ENCODE data around the gene ADAMTS16. TPM values are rescaled to one million over a fixed set of nuclear protein-coding genes. Genes with fewer than 3 reads are reported as not detected.

ADAMTS16 gene
- total RNA-seq, 1 experiment from 2014 or later = 30.1 TPM

- TF ChIP-seq USF2 (CRISPR knock-in tag; IDR thresholded peaks at IDR 0.05) = no peak
- no peak for TF ChIP-seq NR1H2 (CRISPR knock-in tag; IDR thresholded peaks at IDR 0.05)
- TF ChIP-seq AFF4 (CRISPR knock-in tag; IDR thresholded peaks at IDR 0.05; ENCODE audit: borderline replicate concordance) = no peak
- TF ChIP-seq KAT7 (CRISPR knock-in tag; IDR thresholded peaks at IDR 0.05; ENCODE audit: borderline replicate concordance) = no peak
- no peak for TF ChIP-seq TEAD1 (CRISPR knock-in tag; IDR thresholded peaks at IDR 0.05)
- TF ChIP-seq ZBTB21 (CRISPR knock-in tag; IDR thresholded peaks at IDR 0.05; ENCODE audit: borderline replicate concordance) = no peak
- TF ChIP-seq, protein P1, sequence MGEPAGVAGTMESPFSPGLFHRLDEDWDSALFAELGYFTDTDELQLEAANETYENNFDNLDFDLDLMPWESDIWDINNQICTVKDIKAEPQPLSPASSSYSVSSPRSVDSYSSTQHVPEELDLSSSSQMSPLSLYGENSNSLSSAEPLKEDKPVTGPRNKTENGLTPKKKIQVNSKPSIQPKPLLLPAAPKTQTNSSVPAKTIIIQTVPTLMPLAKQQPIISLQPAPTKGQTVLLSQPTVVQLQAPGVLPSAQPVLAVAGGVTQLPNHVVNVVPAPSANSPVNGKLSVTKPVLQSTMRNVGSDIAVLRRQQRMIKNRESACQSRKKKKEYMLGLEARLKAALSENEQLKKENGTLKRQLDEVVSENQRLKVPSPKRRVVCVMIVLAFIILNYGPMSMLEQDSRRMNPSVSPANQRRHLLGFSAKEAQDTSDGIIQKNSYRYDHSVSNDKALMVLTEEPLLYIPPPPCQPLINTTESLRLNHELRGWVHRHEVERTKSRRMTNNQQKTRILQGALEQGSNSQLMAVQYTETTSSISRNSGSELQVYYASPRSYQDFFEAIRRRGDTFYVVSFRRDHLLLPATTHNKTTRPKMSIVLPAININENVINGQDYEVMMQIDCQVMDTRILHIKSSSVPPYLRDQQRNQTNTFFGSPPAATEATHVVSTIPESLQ (CRISPR knock-in tag; IDR thresholded peaks at IDR 0.05) = no peak
- no peak for TF ChIP-seq SOX15 (CRISPR knock-in tag; IDR thresholded peaks at IDR 0.05)
- TF ChIP-seq NFE2L1 (CRISPR knock-in tag; IDR thresholded peaks at IDR 0.05) = no peak
- TF ChIP-seq ETV6 (CRISPR knock-in tag; IDR thresholded peaks at IDR 0.05) = no peak
- no peak for TF ChIP-seq CREB1 (CRISPR knock-in tag; IDR thresholded peaks at IDR 0.05)
- TF ChIP-seq HMGA2 (CRISPR knock-in tag; IDR thresholded peaks at IDR 0.05) = no peak
- TF ChIP-seq, protein P2, sequence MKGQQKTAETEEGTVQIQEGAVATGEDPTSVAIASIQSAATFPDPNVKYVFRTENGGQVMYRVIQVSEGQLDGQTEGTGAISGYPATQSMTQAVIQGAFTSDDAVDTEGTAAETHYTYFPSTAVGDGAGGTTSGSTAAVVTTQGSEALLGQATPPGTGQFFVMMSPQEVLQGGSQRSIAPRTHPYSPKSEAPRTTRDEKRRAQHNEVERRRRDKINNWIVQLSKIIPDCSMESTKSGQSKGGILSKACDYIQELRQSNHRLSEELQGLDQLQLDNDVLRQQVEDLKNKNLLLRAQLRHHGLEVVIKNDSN (CRISPR knock-in tag; IDR thresholded peaks at IDR 0.05) = no peak
- no peak for TF ChIP-seq ZNF532 (CRISPR knock-in tag; IDR thresholded peaks at IDR 0.05; ENCODE audit: borderline replicate concordance)
- no peak for ATAC-seq
- peak overlapping the region; percentile 78; the same call in 1 of the 2 replicates for H3K27ac Mint-ChIP-seq
- no peaks in the 10 kb centered on the region for H3K27me3 Mint-ChIP-seq (ENCODE audit: low read depth)
- no peak overlapping the region for H3K4me3 Mint-ChIP-seq
- H3K4me1 Mint-ChIP-seq = peaks cover 37% of the 10 kb centered on the region
- peaks cover 14% of the 10 kb centered on the region for H3K9me3 Mint-ChIP-seq
- POLR2A ChIA-PET = no interaction called here
- CTCF ChIA-PET = no interaction called here
- DNase-seq (ENCODE audit: low spot score) = no peak
- peaks cover 45% of the 10 kb centered on the region for H3K36me3 Mint-ChIP-seq
Measured at GRCh38 chr5:5270161-5270560, 130.0 kb downstream of the ADAMTS16 start.

Measured in WTC11 (cell line).